GM19372 (cell line): ENCODE measurements around the gene COL5A2.

Source experiments
- ATAC-seq: cut with Tn5 transposase; IDR thresholded peaks from one replicate; pipeline ENCODE4 v1.9.1; 2021; ENCODE audit warnings: mild to moderate bottlenecking, low read depth, moderate library complexity; ENCODE audit not compliant: unreplicated experiment

Gene COL5A2

DNA sequence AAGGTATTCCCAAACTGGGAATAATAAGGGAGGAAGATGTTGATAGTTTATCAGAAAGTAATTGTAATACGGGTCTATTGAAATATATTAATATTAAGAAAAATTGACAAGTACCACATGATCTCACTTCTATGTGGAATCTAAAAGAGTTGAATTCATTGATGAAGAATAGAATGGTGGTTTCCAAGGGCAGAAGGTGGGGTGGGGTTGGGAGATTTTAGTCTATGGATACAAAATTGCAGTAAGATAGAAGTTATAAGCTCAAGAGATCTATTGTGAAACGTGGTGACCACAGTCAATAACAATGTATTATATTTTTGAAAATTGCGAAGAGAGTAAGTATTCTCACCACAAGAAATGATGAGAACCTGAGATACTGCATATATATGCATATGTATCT, 166.5 kb downstream of the COL5A2 start:
- ATAC-seq: no peak

DNA sequence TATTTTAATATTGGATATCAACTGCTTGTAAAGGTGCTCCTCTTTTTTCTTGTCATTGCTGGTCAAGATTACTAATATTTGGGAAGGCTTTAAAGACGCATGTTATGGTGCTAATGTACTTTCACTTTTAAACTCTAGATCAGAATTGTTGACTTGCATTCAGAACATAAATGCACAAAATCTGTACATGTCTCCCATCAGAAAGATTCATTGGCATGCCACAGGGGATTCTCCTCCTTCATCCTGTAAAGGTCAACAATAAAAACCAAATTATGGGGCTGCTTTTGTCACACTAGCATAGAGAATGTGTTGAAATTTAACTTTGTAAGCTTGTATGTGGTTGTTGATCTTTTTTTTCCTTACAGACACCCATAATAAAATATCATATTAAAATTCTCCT, 167.2 kb downstream of the COL5A2 start:
- ATAC-seq: no peak

DNA sequence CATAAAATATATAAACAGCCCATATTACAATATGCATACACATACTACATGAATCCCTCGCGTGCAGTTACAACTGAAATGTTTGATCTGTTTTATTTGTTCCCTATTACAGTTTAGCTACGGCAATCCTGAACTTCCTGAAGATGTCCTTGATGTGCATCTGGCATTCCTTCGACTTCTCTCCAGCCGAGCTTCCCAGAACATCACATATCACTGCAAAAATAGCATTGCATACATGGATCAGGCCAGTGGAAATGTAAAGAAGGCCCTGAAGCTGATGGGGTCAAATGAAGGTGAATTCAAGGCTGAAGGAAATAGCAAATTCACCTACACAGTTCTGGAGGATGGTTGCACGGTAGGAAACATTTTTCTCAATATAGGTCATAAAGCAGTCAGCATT, 169.0 kb downstream of the COL5A2 start:
- no peak for ATAC-seq

DNA sequence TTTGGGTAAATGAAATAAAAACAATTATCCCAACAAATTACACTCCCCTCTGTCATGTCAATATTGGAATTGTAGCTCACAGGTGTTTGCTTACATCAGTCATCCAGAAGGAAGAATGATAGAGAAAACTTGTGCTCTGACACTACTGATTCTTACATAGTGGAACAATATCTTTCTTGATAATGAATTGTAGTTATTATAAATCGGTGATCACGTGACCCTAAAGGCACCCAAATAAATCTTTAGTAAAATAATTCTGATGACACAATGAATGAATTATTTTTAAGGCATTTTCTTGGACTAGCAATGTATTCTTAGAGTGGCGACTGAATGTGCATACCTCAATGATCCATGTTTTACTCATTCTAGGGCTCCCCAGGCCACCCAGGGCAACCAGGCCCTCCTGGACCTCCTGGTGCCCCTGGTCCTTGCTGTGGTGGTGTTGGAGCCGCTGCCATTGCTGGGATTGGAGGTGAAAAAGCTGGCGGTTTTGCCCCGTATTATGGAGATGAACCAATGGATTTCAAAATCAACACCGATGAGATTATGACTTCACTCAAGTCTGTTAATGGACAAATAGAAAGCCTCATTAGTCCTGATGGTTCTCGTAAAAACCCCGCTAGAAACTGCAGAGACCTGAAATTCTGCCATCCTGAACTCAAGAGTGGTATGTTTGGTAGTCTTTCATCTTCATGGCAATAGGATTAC, 170.9 kb downstream of the COL5A2 start:
- ATAC-seq: no peak

DNA sequence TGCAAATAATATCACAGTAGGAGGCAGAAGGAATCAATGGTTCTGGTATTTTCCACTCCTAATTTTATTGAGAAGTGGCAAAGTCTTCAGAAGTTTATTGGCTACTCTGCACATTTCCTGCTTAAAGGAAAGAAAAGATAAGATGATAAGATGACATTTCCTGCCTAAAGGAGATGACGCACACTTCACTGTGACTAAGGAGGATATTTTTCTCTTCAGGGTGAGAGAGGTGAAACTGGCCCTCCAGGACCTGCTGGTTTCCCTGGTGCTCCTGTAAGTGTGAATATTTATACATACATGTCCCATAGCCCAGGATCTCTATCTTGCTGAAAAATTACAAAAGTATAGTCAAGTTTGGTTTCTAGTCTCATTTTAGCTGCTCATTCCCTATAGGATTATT, 177.5 kb downstream of the COL5A2 start:
- ATAC-seq: no peak

DNA sequence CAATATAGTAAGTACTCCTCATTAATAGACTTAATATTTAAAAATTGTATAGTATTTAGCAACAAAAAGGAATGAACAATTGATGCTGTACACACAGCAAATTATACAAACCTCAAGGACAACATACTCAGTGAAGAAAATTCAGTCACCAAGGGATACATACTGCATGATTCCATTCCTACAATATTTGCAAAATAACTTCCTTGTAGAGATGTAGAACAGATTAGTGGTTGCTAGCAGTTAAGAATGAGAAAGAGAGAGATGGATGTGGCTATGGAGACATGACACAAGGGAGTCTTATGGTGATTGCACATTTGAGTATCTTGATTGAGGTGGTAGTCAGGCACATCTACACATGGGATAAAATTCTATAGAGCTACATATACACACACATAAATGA, 179.3 kb downstream of the COL5A2 start:
- ATAC-seq: no peak

DNA sequence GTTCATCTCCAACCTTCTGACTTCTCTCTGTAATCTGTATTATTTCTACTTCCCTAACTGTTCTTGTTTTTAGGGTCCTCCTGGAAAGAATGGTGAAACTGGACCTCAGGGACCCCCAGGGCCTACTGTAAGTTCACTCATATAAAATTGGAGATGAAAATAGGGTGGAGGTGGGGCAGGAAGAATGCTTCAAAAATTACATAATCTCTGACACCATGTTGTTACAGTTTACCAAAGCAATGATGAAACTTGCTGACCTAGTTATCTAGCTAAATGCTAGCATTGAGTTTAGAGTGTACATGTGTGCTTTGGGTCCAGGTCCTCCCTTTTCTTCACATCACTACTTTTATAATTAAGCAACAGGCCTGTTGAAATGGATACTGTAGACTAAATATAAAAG, 182.3 kb downstream of the COL5A2 start:
- ATAC-seq: no peak

DNA sequence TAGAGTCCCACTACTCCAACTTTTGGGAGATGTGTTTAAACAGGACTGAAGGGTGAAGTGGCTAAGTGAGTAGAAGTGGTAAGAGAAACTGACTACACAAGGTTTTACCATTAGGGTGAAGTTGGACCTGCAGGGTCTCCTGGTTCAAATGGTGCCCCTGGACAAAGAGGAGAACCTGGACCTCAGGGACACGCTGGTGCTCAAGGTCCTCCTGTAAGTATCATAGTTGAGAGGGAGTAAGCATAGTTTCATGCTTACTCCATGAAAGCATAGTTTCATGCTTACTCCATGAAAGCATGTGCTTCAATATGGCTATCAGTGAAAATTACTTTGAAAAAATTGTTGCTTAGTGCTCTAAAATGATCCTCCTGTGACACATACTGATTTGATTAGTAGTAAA, 186.3 kb downstream of the COL5A2 start:
- no peak for ATAC-seq

DNA sequence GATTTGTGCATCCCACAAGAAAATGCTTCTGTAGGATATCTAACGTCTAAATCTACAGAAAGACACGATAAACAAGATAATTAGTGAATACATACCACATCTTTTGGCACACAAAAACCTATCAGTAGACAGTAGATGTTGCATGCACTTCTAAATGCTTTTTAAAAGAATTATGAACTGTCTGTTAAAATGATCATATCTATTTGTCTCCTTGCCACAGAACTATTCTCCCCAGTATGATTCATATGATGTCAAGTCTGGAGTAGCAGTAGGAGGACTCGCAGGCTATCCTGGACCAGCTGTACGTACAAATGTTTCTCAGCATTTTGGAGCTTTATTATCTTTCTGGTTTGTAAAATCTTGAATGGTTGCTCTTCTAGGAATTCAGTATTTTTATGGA, 192.7 kb downstream of the COL5A2 start:
- no peak for ATAC-seq

DNA sequence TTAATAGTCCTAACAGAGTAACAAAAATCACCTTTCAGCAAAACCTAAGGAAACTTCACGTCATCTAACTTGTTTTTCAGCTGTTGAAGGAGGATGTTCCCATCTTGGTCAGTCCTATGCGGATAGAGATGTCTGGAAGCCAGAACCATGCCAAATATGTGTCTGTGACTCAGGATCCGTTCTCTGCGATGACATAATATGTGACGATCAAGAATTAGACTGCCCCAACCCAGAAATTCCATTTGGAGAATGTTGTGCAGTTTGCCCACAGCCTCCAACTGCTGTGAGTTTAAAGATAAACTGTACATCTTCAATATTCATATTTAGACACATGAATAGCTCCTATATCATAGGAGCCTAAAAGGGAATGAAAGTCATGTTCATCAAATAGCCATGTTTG, 194.9 kb downstream of the COL5A2 start:
- ATAC-seq: no peak

DNA sequence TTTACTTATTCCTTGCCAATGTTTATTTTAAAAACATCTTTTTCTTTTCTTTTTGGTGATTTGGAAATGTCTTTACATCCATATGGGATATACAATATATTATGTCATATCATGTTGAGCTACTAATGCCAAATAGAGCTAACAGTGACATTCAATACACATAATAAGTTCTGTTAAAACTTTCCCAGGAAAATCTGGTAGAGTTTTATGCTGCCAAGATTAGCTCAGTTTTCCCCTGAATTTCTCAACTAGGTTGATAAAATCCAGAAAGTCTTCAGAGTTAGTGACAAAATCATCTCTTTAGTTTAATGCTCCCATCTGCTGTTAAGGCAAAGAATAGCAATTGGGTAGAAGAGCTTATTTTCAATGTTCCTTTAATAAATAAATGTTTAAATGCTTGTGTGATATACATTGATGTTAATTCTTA, 195.5 kb downstream of the COL5A2 start:
- ATAC-seq: no peak

DNA sequence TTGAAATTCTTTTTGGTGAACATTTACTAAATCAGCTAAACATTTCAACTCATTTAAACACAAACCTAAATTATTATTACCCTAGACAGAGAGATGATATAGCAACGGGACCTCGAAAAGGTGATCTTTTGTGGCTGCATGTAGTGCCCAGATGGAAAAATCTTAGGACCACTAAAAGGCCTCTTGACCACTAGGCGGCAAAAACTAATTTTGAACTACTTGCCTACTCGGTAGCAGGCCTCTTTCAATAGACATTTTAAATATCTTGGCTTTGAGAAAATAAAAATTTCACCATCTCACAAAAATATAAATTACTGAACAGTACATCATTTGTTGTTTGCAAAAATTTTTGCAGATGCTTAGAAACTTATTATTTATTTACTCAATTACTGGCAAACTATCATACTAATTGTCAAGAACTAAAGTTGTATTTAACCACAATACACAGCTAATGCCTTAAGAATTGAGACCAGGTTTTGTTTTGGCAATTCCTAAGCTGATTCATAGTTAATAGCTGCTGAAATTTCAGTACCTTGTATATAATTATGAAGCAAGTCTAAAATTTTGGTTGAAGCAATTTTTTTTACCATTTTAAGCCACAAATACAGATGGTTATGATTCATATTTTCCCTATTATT, 196.0 kb downstream of the COL5A2 start:
- no peak for ATAC-seq
